GM21529 (cell line): Measurements from ENCODE around the gene TRH.
"Not testable (repeated sequence)": the region's sequence is repeated elsewhere in the genome, so short reads cannot be mapped to it uniquely, and the experiment has no call there.

Experiments used
- ATAC-seq: cut with Tn5 transposase; IDR thresholded peaks from one replicate; pipeline ENCODE4 v1.9.1; 2021; ENCODE audit not compliant: unreplicated experiment

The TRH gene

GRCh38 chr3:129962600-129962999 is 11.9 kb upstream of the TRH start:
- no peak for ATAC-seq

GRCh38 chr3:129965937-129966336 is 8.6 kb upstream of the TRH start:
- ATAC-seq, result no peak

- ATAC-seq, result no peak
These were observed 7.6 kb upstream of the TRH start for GRCh38 chr3:129966876-129967275.

- ATAC-seq, result no peak
These were observed 6.8 kb upstream of the TRH start for GRCh38 chr3:129967761-129968160.

DNA sequence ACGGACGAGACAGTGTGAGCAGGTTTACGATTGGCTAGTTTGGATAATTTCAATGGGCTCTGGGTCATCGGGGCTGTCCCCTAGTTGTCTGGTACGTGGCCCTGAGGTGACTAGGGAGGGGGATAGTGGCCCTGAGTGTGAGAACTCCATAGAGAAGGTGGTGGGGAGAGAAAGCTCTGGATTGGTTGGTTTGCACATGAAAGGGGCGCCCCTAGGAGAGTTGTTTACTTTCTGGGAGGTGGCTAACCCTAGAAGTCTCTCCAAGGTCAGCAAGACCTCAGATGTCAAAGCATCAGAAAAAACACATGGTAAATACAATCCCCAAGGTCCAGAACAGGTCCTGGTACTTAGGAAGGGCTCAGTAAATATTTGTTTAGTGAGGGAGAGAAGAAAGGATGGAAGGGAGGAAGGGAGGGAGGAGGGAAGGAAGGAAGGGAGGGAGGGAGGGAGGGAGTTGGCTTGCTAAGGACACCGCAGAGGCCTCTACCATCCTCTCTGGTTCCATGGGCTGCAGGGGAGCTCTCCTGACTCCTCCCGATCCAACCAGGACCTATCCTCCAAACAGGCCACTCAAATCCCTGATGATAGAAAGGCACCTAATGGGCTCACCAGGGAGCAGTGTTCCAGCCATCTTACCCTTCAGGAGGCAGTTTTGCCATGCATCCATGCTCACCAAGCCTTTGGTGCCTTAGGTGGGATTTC is 3.0 kb upstream of the TRH start:
- no peak for ATAC-seq

DNA sequence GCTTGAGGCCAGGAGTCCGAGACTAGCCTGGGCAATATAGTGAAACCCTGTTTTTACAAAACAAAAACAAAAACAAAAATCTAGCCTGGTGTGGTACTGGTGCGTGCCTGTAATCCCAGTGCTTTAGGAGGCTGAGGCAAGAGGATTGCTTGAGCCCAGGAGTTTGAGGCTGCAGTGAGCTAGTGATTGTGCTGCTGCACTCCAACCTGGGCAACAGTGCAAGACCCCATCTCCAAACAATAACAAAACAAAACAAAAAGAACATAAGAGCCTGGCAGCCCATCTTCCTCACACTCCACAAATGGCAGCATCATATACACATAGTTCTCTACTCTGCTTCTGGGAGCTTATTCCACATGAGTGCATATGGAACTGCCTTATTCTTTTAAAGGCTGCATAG is 2.2 kb upstream of the TRH start:
- ATAC-seq, result no peak

DNA sequence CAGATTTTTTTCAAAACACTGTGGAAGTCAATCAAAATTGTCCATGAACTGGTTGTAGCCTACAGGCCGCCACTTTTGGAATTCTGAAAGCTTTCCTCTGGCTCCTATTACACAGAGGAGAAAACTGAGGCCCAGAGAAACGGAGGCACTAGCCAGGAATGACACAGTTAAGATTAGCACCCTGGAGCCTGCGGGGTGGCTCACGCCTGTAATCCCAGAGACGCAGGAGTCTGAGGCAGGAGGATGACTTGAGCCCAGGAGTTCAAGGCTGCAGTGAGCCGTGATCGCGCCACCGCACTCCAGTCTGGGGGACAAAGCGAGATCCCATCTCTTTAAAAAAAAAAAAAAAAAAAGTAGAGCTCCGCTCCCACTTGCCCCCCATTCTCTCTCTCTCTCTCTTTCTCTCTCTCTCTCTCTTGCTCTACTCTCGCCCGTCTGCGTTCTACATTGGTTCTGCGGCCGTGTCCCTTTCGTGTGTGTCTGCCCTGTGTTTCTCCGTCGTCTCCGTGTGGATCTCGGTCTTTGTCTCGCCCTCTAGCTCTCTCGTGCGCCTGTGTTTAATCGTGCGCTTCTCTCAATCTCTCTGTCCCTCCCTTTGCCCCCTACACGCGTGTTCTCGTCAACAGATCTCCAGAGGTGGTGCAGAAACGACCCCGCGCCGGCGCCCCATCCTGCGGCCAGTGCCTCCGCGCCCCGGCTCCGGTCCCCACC is 512 bp upstream of the TRH start:
- ATAC-seq, result no peak

- no peak for ATAC-seq
These were observed 549 bp downstream of the TRH start for GRCh38 chr3:129974833-129975704.

- ATAC-seq, result no peak
These were observed 1.2 kb downstream of the TRH start for GRCh38 chr3:129975705-129976048.

GRCh38 chr3:129976286-129976685 is 1.8 kb downstream of the TRH start:
- no peak for ATAC-seq

GRCh38 chr3:129978123-129978522 is 3.6 kb downstream of the TRH start:
- no peak for ATAC-seq

DNA sequence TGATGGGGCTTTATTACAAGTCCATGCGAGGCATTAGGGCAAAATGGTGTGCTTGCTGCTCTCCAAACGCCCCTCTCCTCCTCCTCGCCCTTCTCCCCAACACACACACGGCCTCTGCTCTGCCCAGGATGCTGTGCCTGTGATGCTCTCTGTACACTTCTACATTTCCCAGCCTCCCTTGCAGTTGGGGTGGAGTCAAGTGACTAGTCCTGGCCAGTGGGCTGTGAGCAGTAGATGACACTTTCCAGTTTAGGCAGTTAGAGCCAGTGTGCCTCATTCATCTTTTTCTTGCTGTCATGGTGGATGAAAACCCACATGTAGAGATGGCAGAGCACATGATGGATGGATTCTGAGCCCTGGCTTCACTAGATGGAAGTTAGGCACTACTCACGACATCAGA is 5.4 kb downstream of the TRH start:
- ATAC-seq, result no peak

- no peak for ATAC-seq
These were observed 9.0 kb downstream of the TRH start for GRCh38 chr3:129983561-129983960.

GRCh38 chr3:129984125-129984524 is 9.6 kb downstream of the TRH start:
- ATAC-seq, result no peak

- no peak for ATAC-seq
These were observed 10.6 kb downstream of the TRH start for GRCh38 chr3:129985113-129985512.

- ATAC-seq, result no peak
These were observed 13.9 kb downstream of the TRH start for GRCh38 chr3:129988429-129988828.

DNA sequence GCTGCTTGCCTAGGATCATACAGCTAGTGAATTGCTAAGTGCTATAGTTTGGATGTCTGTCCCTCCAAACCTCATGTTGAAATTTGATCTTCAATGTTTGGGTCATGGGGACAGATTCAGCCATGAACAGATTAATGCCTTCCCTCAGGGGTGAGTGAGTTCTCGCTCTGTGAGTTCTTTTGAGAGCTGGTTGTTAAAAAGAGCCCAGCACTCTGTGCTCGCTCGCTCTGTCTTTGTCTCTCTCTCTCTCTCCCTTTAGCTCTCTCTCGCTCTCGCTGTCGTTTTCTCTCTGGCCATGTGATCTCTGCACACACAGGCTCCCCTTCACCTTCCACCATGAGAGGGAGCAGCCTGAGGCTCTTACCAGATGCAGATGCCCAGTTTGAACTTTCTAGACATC is 14.9 kb downstream of the TRH start:
- ATAC-seq, result no peak

- ATAC-seq, result no peak
These were observed 18.3 kb downstream of the TRH start for GRCh38 chr3:129992781-129993180.

GRCh38 chr3:129994883-129995559 is 20.5 kb downstream of the TRH start:
- ATAC-seq, result no peak

DNA sequence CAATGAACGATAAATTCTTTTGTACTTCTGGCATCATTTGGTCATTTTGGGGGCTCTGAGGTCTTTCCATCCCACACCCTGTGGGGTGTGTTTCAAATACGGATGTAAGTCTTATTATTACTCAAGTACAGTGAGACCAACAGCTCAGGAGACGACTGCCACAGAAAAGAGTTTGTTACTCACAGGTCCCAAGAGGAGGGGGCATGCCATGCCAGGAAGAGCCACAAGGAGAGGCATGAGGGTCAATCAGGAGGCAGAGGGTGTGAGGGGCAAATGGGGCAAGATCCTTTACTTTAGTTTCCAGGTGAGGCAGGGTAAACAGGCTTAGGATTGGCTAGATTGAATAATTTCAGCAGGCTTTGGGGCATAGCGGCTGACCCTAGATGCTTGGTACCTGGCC is 21.6 kb downstream of the TRH start:
- ATAC-seq, result no peak

DNA sequence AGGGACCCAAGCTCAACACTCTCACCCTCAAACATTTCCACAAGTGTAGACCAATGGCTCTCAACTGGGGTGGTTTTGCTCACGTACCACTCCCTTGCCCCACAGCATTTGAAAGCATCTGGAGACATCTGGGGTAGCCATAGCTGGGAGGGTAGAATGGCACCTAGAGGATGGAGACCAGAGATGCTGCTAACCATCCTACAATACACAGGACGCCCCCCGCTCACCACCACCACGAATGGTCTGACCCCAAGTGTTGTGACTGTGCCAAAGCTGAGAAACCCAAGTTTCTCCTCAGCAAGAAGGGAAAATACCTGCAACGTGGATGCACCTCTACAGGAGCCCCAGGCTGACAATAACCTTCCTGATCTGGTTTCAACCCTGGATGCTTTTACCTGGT is 24.7 kb downstream of the TRH start:
- ATAC-seq, result not testable (repeated sequence)
